Left ventricle myocardium inferior (tissue), 1 donor: ENCODE results near the gene HTR6. TPM values are rescaled to one million over a fixed set of nuclear protein-coding genes. Genes with fewer than 3 reads are reported as not detected.

Experiments
- DNase-seq: peaks from one replicate; pipeline ENCODE4 v3.0.0-alpha.2; 2020
- H3K27ac ChIP-seq: fragments of 200-600 bp; replicated peaks from 2 replicates; pipeline ENCODE4 v1.8.0; 2021
- H3K27me3 ChIP-seq: fragments of 200-600 bp; 2 replicates; pipeline ENCODE4 v1.8.0; 2021; ENCODE audit warnings: low read depth
- H3K36me3 ChIP-seq: fragments of 200-600 bp; 2 replicates; pipeline ENCODE4 v1.8.0; 2021
- H3K4me1 ChIP-seq: fragments of 200-600 bp; 2 replicates; pipeline ENCODE4 v1.8.0; 2021
- H3K4me3 ChIP-seq: fragments of 200-600 bp; 2 replicates; pipeline ENCODE4 v1.8.0; 2021; ENCODE audit warnings: mild to moderate bottlenecking, moderate library complexity
- H3K9me3 ChIP-seq: fragments of 200-600 bp; replicated peaks from 2 replicates; pipeline ENCODE4 v1.8.0; 2021
- CTCF ChIP-seq: fragments of 200-600 bp; IDR thresholded peaks from 2 replicates; pipeline ENCODE4 v1.8.0; 2021; ENCODE audit warnings: antibody characterized with exemption, mild to moderate bottlenecking, borderline replicate concordance
- intact Hi-C: fragments of 100-400 bp; cut with micrococcal nuclease; formaldehyde crosslinking; loops from one replicate; pipeline ENCODE4 v1.11.0; 2022
- total RNA-seq: library from RNA; stranded (reverse); fragmentation: NEBNext Ultra II Directional; extraction: Animal tissue kit (Norgen Biotek cat#: 25700); gene quantifications from one replicate; pipeline ENCODE4 v1.2.1, GENCODE V29; 2021
- donor health status: DM: no; HTN: yes; CAD: no; lungs with severe emphysema.

The HTR6 gene
- total RNA-seq, 1 donor from 2014 or later = not detected

- peaks cover 2% of the 10 kb centered on the region for H3K27me3 ChIP-seq
- H3K9me3 ChIP-seq = no peaks in the 10 kb centered on the region
- intact Hi-C loops = loop anchor here (5.0 kb wide), 1 partner anchor 301 kb away; no protein-coding TSS in a partner anchor
- TF ChIP-seq CTCF = no peak
- peak overlapping the region; percentile 92 for H3K27ac ChIP-seq
- H3K4me1 ChIP-seq = peaks cover 91% of the 10 kb centered on the region
- peak overlapping the region; percentile 87 for H3K4me3 ChIP-seq
- DNase-seq = no peak
- no peaks in the 10 kb centered on the region for H3K36me3 ChIP-seq
These were observed 16.4 kb upstream of the HTR6 start for GRCh38 chr1:19648239-19648638.

GRCh38 chr1:19648689-19649088, 16.0 kb upstream of the HTR6 start:
- Histone ChIP-seq H3K4me3 (no peak overlapping the region), H3K4me1 (peaks cover 91% of the 10 kb centered on the region), H3K36me3 (no peaks in the 10 kb centered on the region), H3K27ac (peak overlapping the region; percentile 92), H3K9me3 (no peaks in the 10 kb centered on the region), H3K27me3 (no peaks in the 10 kb centered on the region)
- no peak for DNase-seq
- peak; percentile 31 for TF ChIP-seq CTCF
- intact Hi-C loops = loop anchor here (5.0 kb wide), 1 partner anchor 301 kb away; no protein-coding TSS in a partner anchor

- no peaks in the 10 kb centered on the region for H3K27me3 ChIP-seq
- no peak for TF ChIP-seq CTCF
- H3K4me1 ChIP-seq = peaks cover 90% of the 10 kb centered on the region
- no peak for DNase-seq
- peak overlapping the region; percentile 40 for H3K4me3 ChIP-seq
- intact Hi-C loops = no loop called here
- H3K27ac ChIP-seq = peak overlapping the region; percentile 83
- H3K9me3 ChIP-seq = no peaks in the 10 kb centered on the region
- H3K36me3 ChIP-seq = no peaks in the 10 kb centered on the region
These were observed 14.1 kb upstream of the HTR6 start for GRCh38 chr1:19650416-19651140.

- peaks cover 89% of the 10 kb centered on the region for H3K4me1 ChIP-seq
- peak; percentile 87 for TF ChIP-seq CTCF
- intact Hi-C loops = no loop called here
- no peaks in the 10 kb centered on the region for H3K27me3 ChIP-seq
- H3K9me3 ChIP-seq = no peaks in the 10 kb centered on the region
- peak overlapping the region; percentile 40 for H3K4me3 ChIP-seq
- DNase-seq = peak; percentile 59
- H3K27ac ChIP-seq = peak overlapping the region; percentile 83
- peaks cover 5% of the 10 kb centered on the region for H3K36me3 ChIP-seq
These were observed 13.4 kb upstream of the HTR6 start for GRCh38 chr1:19651141-19651737.

GRCh38 chr1:19654386-19654785, 10.3 kb upstream of the HTR6 start:
- no peak overlapping the region for H3K27ac ChIP-seq
- peaks cover 59% of the 10 kb centered on the region for H3K4me1 ChIP-seq
- H3K27me3 ChIP-seq = no peaks in the 10 kb centered on the region
- no peak for DNase-seq
- peaks cover 9% of the 10 kb centered on the region for H3K36me3 ChIP-seq
- intact Hi-C loops = no loop called here
- TF ChIP-seq CTCF = no peak
- H3K9me3 ChIP-seq = no peaks in the 10 kb centered on the region
- no peak overlapping the region for H3K4me3 ChIP-seq
